ENCODE data around the gene DSC1. TPM values are rescaled to one million over a fixed set of nuclear protein-coding genes. Genes with fewer than 3 reads are reported as not detected.

The DSC1 gene
- total and polyA plus RNA-seq, 2 of the 13 experiments (the other 11 are each of a cell fraction or from before 2014, with no cell fraction given) = not detected

GRCh38 chr18:31190919-31191318 lies 28.3 kb upstream of the DSC1 start:
- in situ Hi-C loops (cut with HindIII; ENCODE audit: extremely low pct_ligation_motif_present, low pct_unique_long_range_greater_than_20kb) = no loop called here
- no TSS peak for BruUV-seq (replicated peaks)

More at GRCh38 chr18:31190919-31191318, 28.3 kb upstream of the DSC1 start:
- H3K9ac ChIP-seq (ENCODE audit: insufficient read depth, low read depth, low read length) = no peak overlapping the region
- TF ChIP-seq ZNF615 (CRISPR knock-in tag; IDR thresholded peaks at IDR 0.05; ENCODE audit: borderline replicate concordance) (no peak), ZC3H4 (CRISPR knock-in tag; IDR thresholded peaks at IDR 0.05; ENCODE audit: borderline replicate concordance) (no peak), KAT8 (CRISPR knock-in tag; IDR thresholded peaks at IDR 0.05) (no peak), HINFP (CRISPR knock-in tag; IDR thresholded peaks at IDR 0.05; ENCODE audit: low read depth) (no peak), HOXA9 (CRISPR knock-in tag; IDR thresholded peaks at IDR 0.05; ENCODE audit: borderline replicate concordance) (no peak), NFATC3 (CRISPR knock-in tag; IDR thresholded peaks at IDR 0.05) (no peak), HOMEZ (CRISPR knock-in tag; IDR thresholded peaks at IDR 0.05; ENCODE audit: low read depth) (no peak), ZNF225 (CRISPR knock-in tag; IDR thresholded peaks at IDR 0.05) (no peak)
- 0% methylated on average over 2 of the region's 2 CpGs for WGBS (ENCODE audit: low lambda C conversion rate)
- ATAC-seq (no peak), DNase-seq (ENCODE audit: low spot score) (no peak), FAIRE-seq (no peak)
- H3K4me1 ChIP-seq (ENCODE audit: insufficient read depth, low read length) = peaks cover 4% of the 10 kb centered on the region
- no peaks in the 10 kb centered on the region; a peak in 1 of 5 replicates for H3K27me3 ChIP-seq (ENCODE audit: control insufficient read depth in 1 of 2, insufficient read depth in 2 of 2, low read length in 2 of 2)
- no peak overlapping the region for H3K4me2 ChIP-seq (ENCODE audit: low read depth, low read length)
- ChIA-PET POLR2A (no interaction called here), CTCF (ENCODE audit: low intra/inter-chr PET ratio, low total read pairs) (no interaction called here)
- H3K27ac ChIP-seq (ENCODE audit: extremely low read length, insufficient read depth, low read length) = no peak overlapping the region
- no peak overlapping the region for H2AFZ ChIP-seq (ENCODE audit: low read length)
- H4K20me1 ChIP-seq (ENCODE audit: insufficient read depth, low read length) = no peaks in the 10 kb centered on the region
- H3K36me3 ChIP-seq (replicated peaks in 1 of 2; ENCODE audit: control insufficient read depth in 1 of 2, insufficient read depth in 2 of 2, low read length in 2 of 2) = no peaks in the 10 kb centered on the region
- no peak overlapping the region for H3K4me3 ChIP-seq (replicated peaks in 1 of 3; ENCODE audit: insufficient read depth in 1 of 3, low read depth in 2 of 3, low read length in 3 of 3)
- intact Hi-C loops (cut with micrococcal nuclease; ENCODE audit: unreplicated experiment) = no loop called here
- no peaks in the 10 kb centered on the region for H3K79me2 ChIP-seq (ENCODE audit: insufficient read depth, low read length)
- H3K9me3 ChIP-seq (ENCODE audit: low read length) = no peaks in the 10 kb centered on the region

Data from HepG2 (cell line).